NCI-H748 (cell line): Measurements from ENCODE around the gene AMPD2.

Source experiments
- DNase-seq: peaks from one replicate; lab custom pipeline; 2025; ENCODE audit not compliant: unreplicated experiment; lab: John Stamatoyannopoulos, UW

The AMPD2 gene

GRCh38 chr1:109619576-109620400 is at the start of gene AMPD2, which contains the start of gene GNAT2:
TSS of gene AMPD2 (plus strand) at chr1:109619837. CDS start at chr1:109621176, 1,339 bp downstream.
TSS of gene GNAT2 (minus strand) at chr1:109619616. CDS start at chr1:109612870, 6,746 bp downstream.
- peak; percentile 63 for DNase-seq

- no peak for DNase-seq
Observed at GRCh38 chr1:109570414-109570813, 49.2 kb upstream of the AMPD2 start.

- no peak for DNase-seq
Observed at GRCh38 chr1:109573785-109574184, 45.9 kb upstream of the AMPD2 start.

- no peak for DNase-seq
Observed at GRCh38 chr1:109578947-109579443, 40.6 kb upstream of the AMPD2 start.

- DNase-seq, result no peak
Observed at GRCh38 chr1:109579491-109579890, 40.1 kb upstream of the AMPD2 start.

GRCh38 chr1:109582021-109582420 is 37.6 kb upstream of the AMPD2 start:
- DNase-seq, result no peak

GRCh38 chr1:109584766-109585165 is 34.9 kb upstream of the AMPD2 start:
- no peak for DNase-seq

- DNase-seq, result no peak
Observed at GRCh38 chr1:109586055-109586454, 33.6 kb upstream of the AMPD2 start.

GRCh38 chr1:109589177-109589576 is 30.5 kb upstream of the AMPD2 start:
- no peak for DNase-seq

- DNase-seq, result no peak
Observed at GRCh38 chr1:109589679-109590078, 30.0 kb upstream of the AMPD2 start.

- DNase-seq, result no peak
Observed at GRCh38 chr1:109592916-109593315, 26.7 kb upstream of the AMPD2 start.

- DNase-seq, result no peak
Observed at GRCh38 chr1:109595531-109595930, 24.1 kb upstream of the AMPD2 start.

- DNase-seq, result no peak
Observed at GRCh38 chr1:109598156-109598555, 21.5 kb upstream of the AMPD2 start.

- no peak for DNase-seq
Observed at GRCh38 chr1:109598655-109599054, 21.0 kb upstream of the AMPD2 start.

GRCh38 chr1:109603229-109603628 is 16.4 kb upstream of the AMPD2 start:
- DNase-seq, result no peak

- DNase-seq, result no peak
Observed at GRCh38 chr1:109605381-109605780, 14.3 kb upstream of the AMPD2 start.

- DNase-seq, result no peak
Observed at GRCh38 chr1:109609881-109610280, 9.8 kb upstream of the AMPD2 start.

GRCh38 chr1:109610609-109611307 is 8.9 kb upstream of the AMPD2 start:
- no peak for DNase-seq

- DNase-seq, result no peak
Observed at GRCh38 chr1:109611308-109611990, 8.2 kb upstream of the AMPD2 start.

GRCh38 chr1:109613361-109614147 is 6.1 kb upstream of the AMPD2 start:
- no peak for DNase-seq

GRCh38 chr1:109615879-109616278 is 3.8 kb upstream of the AMPD2 start:
- DNase-seq, result no peak
